Measurements from ENCODE around the gene VPS4A. TPM values are rescaled to one million over a fixed set of nuclear protein-coding genes. Genes with fewer than 3 reads are reported as not detected.

VPS4A gene
- total RNA-seq, 1 donor from 2014 or later, result 21.9 TPM

DNA sequence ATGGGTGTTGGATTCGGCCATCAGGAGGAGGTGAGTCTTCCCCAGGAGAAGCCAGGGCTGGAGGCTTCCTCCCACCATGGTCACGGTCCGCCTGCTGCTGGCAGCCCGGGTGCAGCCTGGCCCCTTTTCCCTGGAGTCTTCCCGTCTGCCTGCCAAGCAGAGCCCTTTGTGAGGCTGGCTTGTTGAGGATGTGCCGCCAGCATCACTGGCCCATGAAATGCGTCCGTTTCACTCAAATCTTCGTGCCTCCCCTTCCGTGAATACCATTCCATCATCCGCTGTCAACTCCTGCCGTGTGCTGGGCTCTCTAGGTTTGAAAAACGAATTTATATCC, 9.6 kb downstream of the VPS4A start:
- TF ChIP-seq CTCF (IDR thresholded peaks at IDR 0.05), result no peak
- TF ChIP-seq EZH2 (IDR thresholded peaks at IDR 0.05), result no peak
- no peak for TF ChIP-seq EZH2phosphoT487 (IDR thresholded peaks at IDR 0.05)
- Histone ChIP-seq H4K20me1 (ENCODE audit: low read depth) (peaks cover 51% of the 10 kb centered on the region), H3K27ac (no peak overlapping the region), H3K27me3 (no peaks in the 10 kb centered on the region), H3K4me1 (no peaks in the 10 kb centered on the region), H3K9ac (no peak overlapping the region), H2AFZ (replicated peaks) (no peak overlapping the region), H3K36me3 (no peaks in the 10 kb centered on the region), H3K79me2 (ENCODE audit: low read depth) (peaks cover 34% of the 10 kb centered on the region), H3K4me3 (no peak overlapping the region), H3K9me3 (ENCODE audit: low read depth) (no peaks in the 10 kb centered on the region), H3F3A (ENCODE audit: low read depth) (peaks cover 3% of the 10 kb centered on the region), H3K4me2 (no peak overlapping the region)
- peaks cover 31% of the 10 kb centered on the region for H3K36me3 Mint-ChIP-seq
- no peak overlapping the region for H3K4me3 Mint-ChIP-seq
- no peaks in the 10 kb centered on the region for H3K4me1 Mint-ChIP-seq
- DNase-seq (ENCODE audit: low spot score), result no peak
- H3K27ac Mint-ChIP-seq, result no peak overlapping the region
- H3K9me3 Mint-ChIP-seq, result no peaks in the 10 kb centered on the region
- H3K27me3 Mint-ChIP-seq (ENCODE audit: insufficient read depth, low read depth), result peaks cover 3% of the 10 kb centered on the region

DNA sequence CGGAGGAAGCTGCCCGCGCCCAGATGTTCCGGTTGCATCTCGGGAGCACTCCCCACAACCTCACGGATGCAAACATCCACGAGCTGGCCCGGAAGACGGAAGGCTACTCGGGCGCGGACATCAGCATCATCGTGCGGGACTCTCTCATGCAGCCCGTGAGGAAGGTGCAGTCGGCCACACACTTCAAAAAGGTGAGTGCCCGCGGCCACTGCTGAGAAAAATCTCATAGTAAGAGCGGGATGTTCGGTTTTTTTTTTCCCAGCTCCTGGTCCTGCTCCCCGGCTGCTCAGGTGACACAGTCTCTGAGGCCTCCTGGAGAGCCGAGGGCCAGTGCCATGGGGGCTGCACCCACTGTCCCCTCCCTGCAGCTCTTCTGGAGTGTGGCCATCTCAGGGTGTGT, 9.9 kb downstream of the VPS4A start:
- TF ChIP-seq CTCF (IDR thresholded peaks at IDR 0.05) (no peak), EZH2 (IDR thresholded peaks at IDR 0.05) (no peak), EZH2phosphoT487 (IDR thresholded peaks at IDR 0.05) (no peak)
- Histone ChIP-seq H3K27me3 (no peaks in the 10 kb centered on the region), H3K4me2 (no peak overlapping the region), H3K4me1 (no peaks in the 10 kb centered on the region), H3K9me3 (ENCODE audit: low read depth) (no peaks in the 10 kb centered on the region), H2AFZ (replicated peaks) (no peak overlapping the region), H3K27ac (no peak overlapping the region), H3K9ac (no peak overlapping the region), H3K4me3 (no peak overlapping the region), H3K79me2 (ENCODE audit: low read depth) (peaks cover 38% of the 10 kb centered on the region), H4K20me1 (ENCODE audit: low read depth) (peaks cover 55% of the 10 kb centered on the region), H3F3A (ENCODE audit: low read depth) (peaks cover 4% of the 10 kb centered on the region), H3K36me3 (no peaks in the 10 kb centered on the region)
- H3K4me1 Mint-ChIP-seq, result no peaks in the 10 kb centered on the region
- H3K9me3 Mint-ChIP-seq, result no peaks in the 10 kb centered on the region
- no peak overlapping the region for H3K27ac Mint-ChIP-seq
- peaks cover 3% of the 10 kb centered on the region for H3K27me3 Mint-ChIP-seq (ENCODE audit: insufficient read depth, low read depth)
- H3K36me3 Mint-ChIP-seq, result peaks cover 32% of the 10 kb centered on the region
- H3K4me3 Mint-ChIP-seq, result no peak overlapping the region
- DNase-seq (ENCODE audit: low spot score), result no peak

GRCh38 chr16:69322343-69322742, 11.2 kb downstream of the VPS4A start:
- Mint-ChIP-seq H3K4me3 (no peak overlapping the region), H3K9me3 (no peaks in the 10 kb centered on the region), H3K27ac (no peak overlapping the region), H3K36me3 (peaks cover 30% of the 10 kb centered on the region), H3K4me1 (no peaks in the 10 kb centered on the region), H3K27me3 (ENCODE audit: insufficient read depth, low read depth) (peaks cover 3% of the 10 kb centered on the region)
- peaks cover 7% of the 10 kb centered on the region for H3F3A ChIP-seq (ENCODE audit: low read depth)
- no peak overlapping the region for H2AFZ ChIP-seq (replicated peaks)
- no peak overlapping the region for H3K9ac ChIP-seq
- no peaks in the 10 kb centered on the region for H3K36me3 ChIP-seq
- H3K9me3 ChIP-seq (ENCODE audit: low read depth), result no peaks in the 10 kb centered on the region
- H3K4me3 ChIP-seq, result no peak overlapping the region
- TF ChIP-seq CTCF (IDR thresholded peaks at IDR 0.05) (no peak), EZH2phosphoT487 (IDR thresholded peaks at IDR 0.05) (no peak), EZH2 (IDR thresholded peaks at IDR 0.05) (no peak)
- H3K79me2 ChIP-seq (ENCODE audit: low read depth), result peaks cover 51% of the 10 kb centered on the region
- no peak for DNase-seq (ENCODE audit: low spot score)
- no peaks in the 10 kb centered on the region for H3K27me3 ChIP-seq
- H3K27ac ChIP-seq, result no peak overlapping the region
- H3K4me2 ChIP-seq, result no peak overlapping the region
- H3K4me1 ChIP-seq, result no peaks in the 10 kb centered on the region
- peaks cover 68% of the 10 kb centered on the region for H4K20me1 ChIP-seq (ENCODE audit: low read depth)
